GM10248 (cell line): ENCODE results near the gene PDE4B.
"Not testable (repeated sequence)": the region's sequence is repeated elsewhere in the genome, so short reads cannot be mapped to it uniquely, and the experiment has no call there.

Experiments used
- CTCF ChIA-PET: fragments of 300-600 bp; sonication (Branson Sonifier 250); formaldehyde crosslinking; extraction: SDS; loops from one replicate; lab custom pipeline; 2021; ENCODE audit warnings: antibody characterized with exemption; lab: Yijun Ruan, JAX
- POLR2A ChIA-PET: fragments of 350-650 bp; sonication (Branson Sonifier 250); formaldehyde crosslinking; extraction: SDS; loops from one replicate; lab custom pipeline; 2020; ENCODE audit warnings: antibody characterized with exemption; lab: Yijun Ruan, JAX
- DNase-seq: peaks from one replicate; pipeline ENCODE4 v3.0.0; 2012; ENCODE audit errors: extremely low spot score
- CTCF ChIP-seq: IDR thresholded peaks from 2 replicates; pipeline ENCODE4 v1.5.1; 2012; ENCODE audit warnings: mild to moderate bottlenecking, low read depth; ENCODE audit errors: extremely low read depth, missing control alignments, control extremely low read depth

PDE4B gene

DNA sequence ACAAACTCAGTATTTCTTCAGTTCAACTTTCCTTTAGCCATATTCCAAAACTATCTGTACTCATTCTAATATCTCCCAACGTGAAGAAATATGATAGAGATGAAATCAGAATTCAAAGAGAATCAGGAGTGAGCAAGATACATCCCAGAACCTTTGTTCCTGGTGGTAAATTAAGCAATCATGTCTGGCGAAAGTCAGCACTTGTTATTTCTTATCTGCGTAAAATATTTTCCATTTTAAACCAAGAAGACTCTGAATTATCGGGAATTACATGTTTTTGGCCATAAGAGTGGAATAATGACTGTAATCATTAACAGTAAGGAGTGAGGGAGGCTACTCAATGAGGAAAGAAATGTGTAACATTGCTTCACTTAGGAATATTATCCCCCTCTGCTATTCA lies 253.7 kb downstream of the PDE4B start:
- TF ChIP-seq CTCF: no peak
- CTCF ChIA-PET: no interaction called here
- DNase-seq: no peak
- POLR2A ChIA-PET: no interaction called here

DNA sequence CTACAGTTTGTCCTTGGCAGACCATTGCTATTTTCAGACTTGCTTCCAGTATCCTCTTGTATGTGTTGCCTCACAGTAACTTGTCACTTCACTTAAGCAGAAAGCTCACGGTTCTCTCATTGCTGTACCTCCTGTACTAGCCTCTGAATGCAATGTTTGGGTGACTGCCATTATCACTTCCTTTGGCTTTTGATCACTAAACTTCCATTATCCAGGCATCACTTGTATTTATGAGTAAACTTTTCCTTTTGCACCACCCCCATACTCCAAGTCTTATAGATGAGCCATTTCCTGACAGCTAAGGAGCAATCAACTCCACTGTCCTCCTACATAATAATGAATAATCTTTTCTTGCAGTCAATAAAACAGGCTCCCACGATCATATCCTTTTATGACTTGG lies 255.3 kb downstream of the PDE4B start:
- DNase-seq: no peak
- ChIA-PET CTCF (no interaction called here), POLR2A (no interaction called here)
- TF ChIP-seq CTCF: no peak

- CTCF ChIA-PET: no interaction called here
- no peak for TF ChIP-seq CTCF
- no peak for DNase-seq
- POLR2A ChIA-PET: no interaction called here
Measured at GRCh38 chr1:66050123-66050522, 257.4 kb downstream of the PDE4B start.

DNA sequence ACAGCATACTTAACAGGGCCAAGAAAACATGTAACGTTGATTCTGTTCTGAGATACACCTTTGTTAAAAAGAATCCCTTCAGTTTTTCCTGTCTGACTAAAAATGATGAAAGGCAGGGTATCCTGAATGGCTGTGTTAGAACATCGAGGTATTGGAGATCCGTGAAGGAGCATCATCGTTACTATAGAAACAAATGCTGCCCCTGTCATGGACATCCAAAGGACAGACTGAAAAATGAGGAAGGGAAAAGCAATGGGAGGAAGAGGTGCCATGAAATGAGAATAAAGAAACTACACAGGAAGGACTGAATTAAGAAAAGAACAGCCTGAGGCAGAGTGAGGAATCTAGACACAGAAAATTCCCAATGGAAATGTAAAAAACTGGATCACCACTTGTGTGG lies 257.9 kb downstream of the PDE4B start:
- ChIA-PET POLR2A (no interaction called here), CTCF (no interaction called here)
- no peak for TF ChIP-seq CTCF
- DNase-seq: no peak

DNA sequence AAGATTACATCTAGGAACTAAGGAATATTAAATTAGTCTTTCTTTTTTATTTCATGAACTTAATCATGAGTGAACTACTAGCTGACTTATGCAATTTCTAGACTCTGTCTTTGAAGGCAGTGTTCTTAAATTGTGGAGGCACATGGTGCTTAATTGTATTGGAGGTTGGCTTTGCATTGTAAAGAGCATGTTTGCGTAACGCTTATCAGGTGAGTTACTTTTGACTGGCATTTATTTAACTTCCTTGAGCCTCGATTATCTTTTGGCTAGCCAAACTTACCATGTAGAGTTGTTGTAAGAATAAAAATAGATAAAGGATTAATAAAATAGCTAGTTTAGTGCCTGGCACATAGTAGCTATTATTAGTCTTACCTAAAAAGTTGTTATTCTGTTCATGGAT lies 262.4 kb downstream of the PDE4B start:
- TF ChIP-seq CTCF: no peak
- POLR2A ChIA-PET: no interaction called here
- CTCF ChIA-PET: no interaction called here
- no peak for DNase-seq

DNA sequence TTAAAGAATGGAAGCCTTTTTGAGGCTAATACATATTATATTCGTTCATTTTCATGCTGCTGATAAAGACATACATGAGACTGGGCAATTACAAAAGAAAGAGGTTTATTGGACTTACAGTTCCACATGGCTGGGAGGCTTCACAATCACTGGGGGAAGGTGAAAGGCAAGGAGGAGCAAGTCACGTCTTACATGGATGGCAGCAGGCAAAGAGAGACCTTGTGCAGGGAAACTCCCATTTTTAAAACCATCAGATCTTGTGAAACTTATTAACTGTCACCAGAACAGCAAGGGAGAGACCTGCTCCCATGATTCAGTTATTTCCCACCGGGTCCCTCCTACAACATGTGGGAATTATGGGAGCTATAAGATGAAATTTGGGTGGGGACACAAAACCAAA lies 264.8 kb downstream of the PDE4B start:
- CTCF ChIA-PET, DNase-seq, POLR2A ChIA-PET: not testable (repeated sequence)

DNA sequence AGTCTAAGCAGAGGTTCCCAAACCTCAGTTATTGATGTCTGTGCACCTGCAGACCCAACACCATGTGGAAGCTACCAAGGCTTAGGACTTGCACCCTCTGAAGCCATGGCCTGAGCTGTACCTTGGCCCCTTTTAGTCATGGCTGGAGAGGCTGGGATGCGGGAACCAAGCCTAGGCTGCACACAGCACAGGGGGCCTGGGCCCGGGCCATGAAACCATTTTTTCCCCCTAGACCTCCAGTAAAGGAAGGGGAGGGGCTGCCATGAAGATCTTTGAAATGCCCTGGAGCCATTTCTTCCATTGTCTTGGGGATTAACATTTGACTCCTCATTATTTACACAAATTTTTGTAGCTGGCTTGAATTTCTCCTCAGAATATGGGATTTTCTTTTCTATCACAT lies 265.9 kb downstream of the PDE4B start:
- CTCF ChIA-PET: no interaction called here
- DNase-seq: no peak
- no peak for TF ChIP-seq CTCF
- POLR2A ChIA-PET: no interaction called here

DNA sequence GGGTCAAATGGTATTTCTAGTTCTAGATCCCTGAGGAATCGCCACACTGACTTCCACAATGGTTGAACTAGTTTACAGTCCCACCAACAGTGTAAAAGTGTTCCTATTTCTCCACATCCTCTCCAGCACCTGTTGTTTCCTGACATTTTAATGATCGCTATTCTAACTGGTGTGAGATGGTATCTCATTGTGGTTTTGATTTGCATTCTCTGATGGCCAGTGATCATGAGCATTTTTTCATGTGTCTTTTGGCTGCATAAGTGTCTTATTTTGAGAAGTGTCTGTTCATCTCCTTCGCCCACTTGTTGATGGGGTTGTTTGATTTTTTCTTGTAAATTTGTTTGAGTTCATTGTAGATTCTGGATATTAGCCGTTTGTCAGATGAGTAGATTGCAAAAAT lies 274.5 kb downstream of the PDE4B start:
- DNase-seq, CTCF ChIA-PET, POLR2A ChIA-PET: not testable (repeated sequence)
